ENCODE measurements around the gene DYSF.

The DYSF gene

GRCh38 chr2:71614976-71615766, 161.8 kb downstream of the DYSF start:
- no peak for DNase-seq (ENCODE audit: low read depth in 2 of 2)

GRCh38 chr2:71615767-71616730, 162.7 kb downstream of the DYSF start:
- DNase-seq (ENCODE audit: low read depth in 2 of 2): no peak

- DNase-seq (ENCODE audit: low read depth in 2 of 2): no peak
These were observed 163.9 kb downstream of the DYSF start for GRCh38 chr2:71617266-71617665.

GRCh38 chr2:71618327-71619113, 165.2 kb downstream of the DYSF start:
- DNase-seq (ENCODE audit: low read depth in 2 of 2): no peak

- no peak for DNase-seq (ENCODE audit: low read depth in 2 of 2)
These were observed 165.9 kb downstream of the DYSF start for GRCh38 chr2:71619230-71619741.

- DNase-seq (ENCODE audit: low read depth in 2 of 2): no peak
These were observed 166.8 kb downstream of the DYSF start for GRCh38 chr2:71620116-71620515.

- no peak for DNase-seq (ENCODE audit: low read depth in 2 of 2)
These were observed 167.5 kb downstream of the DYSF start for GRCh38 chr2:71620851-71621251.

- no peak for DNase-seq (ENCODE audit: low read depth in 2 of 2)
These were observed 175.9 kb downstream of the DYSF start for GRCh38 chr2:71629273-71629672.

GRCh38 chr2:71629771-71630453, 176.6 kb downstream of the DYSF start:
- no peak for DNase-seq (ENCODE audit: low read depth in 2 of 2)

- DNase-seq (ENCODE audit: low read depth in 2 of 2): no peak
These were observed 177.3 kb downstream of the DYSF start for GRCh38 chr2:71630454-71631328.

GRCh38 chr2:71631411-71631931, 178.1 kb downstream of the DYSF start:
- DNase-seq (ENCODE audit: low read depth in 2 of 2): no peak

GRCh38 chr2:71633086-71633485, 179.7 kb downstream of the DYSF start:
- no peak for DNase-seq (ENCODE audit: low read depth in 2 of 2)

GRCh38 chr2:71634567-71634966, 181.2 kb downstream of the DYSF start:
- DNase-seq (ENCODE audit: low read depth in 2 of 2): no peak

GRCh38 chr2:71635798-71636197, 182.4 kb downstream of the DYSF start:
- DNase-seq (ENCODE audit: low read depth in 2 of 2): no peak

- DNase-seq (ENCODE audit: low read depth in 2 of 2): no peak
These were observed 183.8 kb downstream of the DYSF start for GRCh38 chr2:71637168-71637567.

- DNase-seq (ENCODE audit: low read depth in 2 of 2): no peak
These were observed 184.4 kb downstream of the DYSF start for GRCh38 chr2:71637736-71638135.

GRCh38 chr2:71639735-71640134, 186.4 kb downstream of the DYSF start:
- DNase-seq (ENCODE audit: low read depth in 2 of 2): no peak

- no peak for DNase-seq (ENCODE audit: low read depth in 2 of 2)
These were observed 187.1 kb downstream of the DYSF start for GRCh38 chr2:71640489-71640888.

- no peak for DNase-seq (ENCODE audit: low read depth in 2 of 2)
These were observed 190.5 kb downstream of the DYSF start for GRCh38 chr2:71643674-71644357.

All from stimulated activated CD4-positive, alpha-beta T cell treated with anti-CD3 and anti-CD28 coated beads, Interleukin-4, amount 100 ng/mL, for 48 hours (primary cell).